Upper lobe of right lung (tissue), 1 donor: ENCODE data around the gene SLC18A2. TPM values are rescaled to one million over a fixed set of nuclear protein-coding genes. Genes with fewer than 3 reads are reported as not detected.
A peak's percentile ranks its signal among the peaks of the same experiment; 100 is the strongest.
"Not testable (repeated sequence)": the region's sequence is repeated elsewhere in the genome, so short reads cannot be mapped to it uniquely, and the experiment has no call there.

ENCODE experiments used
- ATAC-seq: fragments of 200-7000 bp; cut with Tn5 transposase; one replicate; pipeline ENCODE4 v1.9.1; 2020; ENCODE audit warnings: mild to moderate bottlenecking, moderate library complexity
- DNase-seq: peaks from one replicate; pipeline ENCODE4 v3.0.0-alpha.2; 2020
- H3K27ac ChIP-seq: fragments of 200-600 bp; one replicate; pipeline ENCODE4 v1.8.0; 2022
- H3K27me3 ChIP-seq: fragments of 200-600 bp; one replicate; pipeline ENCODE4 v1.8.0; 2022; ENCODE audit warnings: mild to moderate bottlenecking
- H3K36me3 ChIP-seq: fragments of 200-600 bp; one replicate; pipeline ENCODE4 v1.8.0; 2022
- H3K4me1 ChIP-seq: fragments of 200-600 bp; one replicate; pipeline ENCODE4 v1.8.0; 2022
- H3K4me3 ChIP-seq: fragments of 200-600 bp; one replicate; pipeline ENCODE4 v1.8.0; 2022; ENCODE audit warnings: mild to moderate bottlenecking
- H3K9me3 ChIP-seq: fragments of 200-600 bp; one replicate; pipeline ENCODE4 v1.8.0; 2022
- CTCF ChIP-seq: fragments of 200-600 bp; IDR thresholded peaks from one replicate; pipeline ENCODE4 v1.8.0; 2022; ENCODE audit warnings: antibody characterized with exemption
- intact Hi-C: fragments of 100-400 bp; cut with DNase I; formaldehyde crosslinking; loops from one replicate; pipeline ENCODE4 v1.11.0; 2022
- total RNA-seq: library from RNA; stranded (reverse); fragmentation: NEBNext Ultra II Directional; extraction: Animal tissue kit (Norgen Biotek cat#: 25700); gene quantifications from one replicate; pipeline ENCODE4 v1.2.1, GENCODE V29; 2021
- donor health status: DM: no; HTN: yes; CAD: no; lungs with severe emphysema.

Gene SLC18A2
- total RNA-seq, 1 donor from 2014 or later = 5.2 TPM

GRCh38 chr10:117223693-117224430 is 17.1 kb upstream of the SLC18A2 start:
- intact Hi-C loops = loop anchor here (10.0 kb wide), 1 partner anchor 241 kb away; no protein-coding TSS in a partner anchor

GRCh38 chr10:117224881-117225280 is 16.0 kb upstream of the SLC18A2 start:
- no peak for DNase-seq
- Histone ChIP-seq H3K27ac (no peak overlapping the region), H3K4me1 (no peaks in the 10 kb centered on the region), H3K27me3 (peaks cover 4% of the 10 kb centered on the region), H3K36me3 (no peaks in the 10 kb centered on the region), H3K9me3 (no peaks in the 10 kb centered on the region), H3K4me3 (no peak overlapping the region)
- no peak for TF ChIP-seq CTCF
- intact Hi-C loops = loop anchor here (10.0 kb wide), 1 partner anchor 240 kb away; no protein-coding TSS in a partner anchor
- no peak for ATAC-seq

More at GRCh38 chr10:117223693-117224430, 17.1 kb upstream of the SLC18A2 start:
- Histone ChIP-seq H3K4me1 (no peaks in the 10 kb centered on the region), H3K36me3 (no peaks in the 10 kb centered on the region), H3K4me3 (no peak overlapping the region), H3K9me3 (no peaks in the 10 kb centered on the region), H3K27me3 (peaks cover 4% of the 10 kb centered on the region), H3K27ac (no peak overlapping the region)
- no peak for TF ChIP-seq CTCF
- DNase-seq (no peak), ATAC-seq (no peak)

GRCh38 chr10:117226813-117227451 is 14.0 kb upstream of the SLC18A2 start:
- Histone ChIP-seq H3K27ac (no peak overlapping the region), H3K4me1 (no peaks in the 10 kb centered on the region), H3K27me3 (peaks cover 8% of the 10 kb centered on the region), H3K4me3 (no peak overlapping the region), H3K36me3 (no peaks in the 10 kb centered on the region), H3K9me3 (no peaks in the 10 kb centered on the region)
- intact Hi-C loops = loop anchor here (10.0 kb wide), 1 partner anchor 238 kb away; no protein-coding TSS in a partner anchor
- DNase-seq (no peak), ATAC-seq (peak; percentile 71)
- TF ChIP-seq CTCF = peak; percentile 40

- H3K27me3 ChIP-seq = peaks cover 8% of the 10 kb centered on the region
- no peaks in the 10 kb centered on the region for H3K9me3 ChIP-seq
- no peak overlapping the region for H3K27ac ChIP-seq
- H3K4me1 ChIP-seq = no peaks in the 10 kb centered on the region
- intact Hi-C loops = loop anchor here (10.0 kb wide), 1 partner anchor 237 kb away; no protein-coding TSS in a partner anchor
- H3K4me3 ChIP-seq = no peak overlapping the region
- H3K36me3 ChIP-seq = no peaks in the 10 kb centered on the region
- TF ChIP-seq CTCF = no peak
- ATAC-seq = no peak
- no peak for DNase-seq
Observed at GRCh38 chr10:117228210-117228609, 12.7 kb upstream of the SLC18A2 start.

GRCh38 chr10:117230107-117230506 is 10.8 kb upstream of the SLC18A2 start:
- H3K4me1 ChIP-seq, H3K36me3 ChIP-seq, intact Hi-C loops, DNase-seq, H3K27ac ChIP-seq, H3K27me3 ChIP-seq, H3K4me3 ChIP-seq, H3K9me3 ChIP-seq, ATAC-seq: not testable (repeated sequence)

GRCh38 chr10:117237401-117237991 is 3.4 kb upstream of the SLC18A2 start:
- Histone ChIP-seq H3K9me3 (no peaks in the 10 kb centered on the region), H3K4me3 (no peak overlapping the region), H3K27me3 (peaks cover 34% of the 10 kb centered on the region), H3K4me1 (no peaks in the 10 kb centered on the region), H3K36me3 (no peaks in the 10 kb centered on the region), H3K27ac (no peak overlapping the region)
- intact Hi-C loops = no loop called here
- ATAC-seq (peak; percentile 59), DNase-seq (no peak)
- TF ChIP-seq CTCF = no peak
